HG02943 (cell line): ENCODE measurements around the gene PBRM1.
A peak's percentile ranks its signal among the peaks of the same experiment; 100 is the strongest.

ENCODE experiments used
- ATAC-seq: cut with Tn5 transposase; IDR thresholded peaks from one replicate; pipeline ENCODE4 v1.9.1; 2021; ENCODE audit warnings: mild to moderate bottlenecking, low read depth, moderate library complexity; ENCODE audit not compliant: unreplicated experiment

The PBRM1 gene

DNA sequence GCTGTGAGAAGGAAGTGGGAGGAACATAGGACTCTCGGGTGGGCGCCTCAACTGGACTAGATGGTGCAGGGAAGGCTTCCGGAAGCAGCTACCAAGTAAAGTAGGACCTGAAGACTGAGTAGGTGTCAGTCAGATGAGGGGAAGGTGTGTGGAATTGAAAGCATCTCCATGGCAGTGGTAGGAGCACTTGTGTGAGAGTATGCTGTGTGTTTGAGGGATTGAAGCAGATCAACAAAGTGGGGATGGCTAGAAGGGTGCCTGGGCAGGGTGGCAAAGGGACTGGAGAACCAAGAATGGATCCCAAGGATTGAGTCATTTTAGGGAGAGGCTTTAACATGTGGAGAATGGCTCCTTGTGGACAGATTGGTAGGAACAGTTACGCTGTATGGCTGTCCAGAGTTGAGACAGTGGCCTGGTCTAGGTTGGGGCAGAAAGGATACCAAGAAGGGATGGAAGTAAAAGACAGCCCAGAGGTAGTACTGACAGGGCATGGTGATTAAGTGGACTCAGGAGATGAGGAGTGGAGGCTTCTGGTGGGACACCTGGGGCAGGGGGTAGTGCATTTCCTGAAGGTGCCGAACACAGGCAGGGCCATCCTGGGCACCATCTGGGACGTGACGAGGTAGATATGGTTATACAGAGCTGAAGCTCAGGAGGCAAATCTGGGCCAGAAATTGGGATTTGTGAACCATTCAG, 147.8 kb downstream of the PBRM1 start:
- no peak for ATAC-seq

DNA sequence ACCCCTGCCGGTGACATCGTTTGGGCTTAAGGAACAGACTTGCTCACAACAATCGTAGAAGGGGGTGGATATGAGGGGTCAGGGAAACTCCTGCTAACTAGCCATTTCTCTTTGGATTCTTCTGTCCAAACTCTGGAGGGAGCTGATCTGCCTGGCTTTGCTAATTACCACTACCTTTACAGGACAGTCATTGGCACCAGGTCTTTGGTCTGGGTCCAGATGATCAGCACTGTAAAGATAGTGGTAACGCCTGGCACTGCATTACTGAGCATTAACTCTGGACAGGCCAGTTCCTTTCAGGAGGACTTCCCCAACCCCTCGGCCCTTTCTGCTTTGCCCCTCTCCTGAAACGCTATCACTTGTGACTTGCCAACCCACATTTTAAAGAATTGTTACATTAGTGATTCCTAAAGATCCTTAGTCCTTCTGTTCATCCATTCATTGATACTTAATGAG, 148.5 kb downstream of the PBRM1 start:
- ATAC-seq = no peak

DNA sequence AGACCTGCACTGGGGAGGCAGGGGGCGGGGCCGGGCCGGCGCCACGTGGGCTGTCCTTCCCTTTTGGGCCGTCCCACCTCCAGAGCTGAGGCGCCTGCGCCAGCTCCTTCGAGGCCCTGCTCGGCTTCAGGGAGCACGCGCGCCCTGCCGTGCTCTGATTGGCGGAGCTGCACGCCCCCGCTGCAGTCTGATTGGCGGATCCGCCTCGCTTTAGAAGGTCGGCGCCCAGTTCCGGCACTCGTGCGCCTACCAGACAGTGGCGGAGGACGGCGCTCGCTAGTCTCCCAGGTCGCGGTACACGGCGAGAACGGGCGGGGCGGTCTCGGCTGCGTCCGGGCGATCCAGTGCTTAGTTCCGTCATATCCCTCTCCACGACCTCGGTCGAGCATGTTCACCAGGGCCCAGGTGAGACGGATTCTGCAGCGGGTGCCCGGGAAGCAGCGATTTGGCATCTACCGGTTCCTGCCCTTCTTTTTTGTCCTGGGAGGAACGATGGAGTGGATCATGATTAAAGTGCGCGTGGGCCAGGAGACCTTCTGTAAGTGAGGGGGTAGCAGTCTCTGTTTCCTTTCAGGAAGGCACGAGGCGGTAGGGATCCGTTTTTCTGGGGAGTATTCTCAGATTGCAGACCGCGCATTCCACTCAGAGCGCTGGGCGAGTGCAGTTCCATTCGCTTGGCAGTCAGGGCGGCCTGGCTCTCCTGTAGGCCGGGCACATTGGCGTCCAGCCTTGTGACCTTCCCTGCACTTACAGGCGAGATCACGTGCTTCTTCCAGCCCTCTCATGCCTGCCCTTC, 149.1 kb downstream of the PBRM1 start, which contains the start of gene UQCC5:
TSS of gene UQCC5 (plus strand) at position 237 of the 796 bp plus-strand sequence. CDS start at position 388, 151 bp downstream.
- peak; percentile 82 for ATAC-seq

DNA sequence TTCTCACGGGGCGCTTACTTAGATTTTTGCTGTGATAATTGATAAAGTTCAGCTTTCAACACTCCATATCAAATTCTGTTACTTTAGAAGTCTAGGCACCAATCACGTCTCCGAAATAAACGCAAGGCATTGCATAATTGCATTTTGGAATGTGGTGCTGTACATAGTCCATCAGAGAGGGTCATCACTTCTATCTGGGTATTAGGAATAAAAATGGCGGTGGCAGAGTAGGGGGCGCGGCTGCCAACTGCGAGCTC, 149.7 kb downstream of the PBRM1 start:
- no peak for ATAC-seq

DNA sequence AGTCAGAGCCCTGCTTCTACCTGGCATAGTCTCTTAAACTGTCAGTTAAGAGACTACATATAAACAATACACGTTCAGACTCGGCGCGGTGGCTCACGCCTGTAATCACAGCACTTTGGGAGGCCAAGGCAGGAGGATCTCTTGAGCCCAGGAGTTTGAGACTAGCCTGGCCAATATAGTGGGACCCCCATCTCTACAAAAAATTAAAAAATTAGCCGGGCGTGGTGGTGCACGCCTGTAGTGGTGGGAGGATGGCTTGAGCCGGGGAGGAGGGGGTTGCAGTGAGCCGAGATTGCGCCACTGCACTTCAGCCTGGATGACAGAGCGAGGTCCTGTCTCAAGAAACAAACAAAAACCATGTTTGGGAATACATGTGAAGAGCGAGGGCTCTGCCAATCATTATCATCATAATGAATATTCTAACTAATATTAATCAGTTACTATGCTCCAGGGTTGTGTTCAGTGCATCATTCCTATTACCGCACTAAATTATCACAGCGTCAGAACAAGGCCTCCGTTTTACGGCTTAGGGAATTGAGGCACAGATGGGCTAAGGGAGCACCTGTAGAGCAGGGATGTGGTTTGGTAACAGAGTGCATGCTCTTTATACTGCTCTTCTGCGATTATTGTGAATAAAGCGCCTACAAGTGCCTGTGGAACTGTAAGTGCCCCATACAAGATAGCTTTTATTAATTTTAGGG, 150.2 kb downstream of the PBRM1 start:
- ATAC-seq = no peak

DNA sequence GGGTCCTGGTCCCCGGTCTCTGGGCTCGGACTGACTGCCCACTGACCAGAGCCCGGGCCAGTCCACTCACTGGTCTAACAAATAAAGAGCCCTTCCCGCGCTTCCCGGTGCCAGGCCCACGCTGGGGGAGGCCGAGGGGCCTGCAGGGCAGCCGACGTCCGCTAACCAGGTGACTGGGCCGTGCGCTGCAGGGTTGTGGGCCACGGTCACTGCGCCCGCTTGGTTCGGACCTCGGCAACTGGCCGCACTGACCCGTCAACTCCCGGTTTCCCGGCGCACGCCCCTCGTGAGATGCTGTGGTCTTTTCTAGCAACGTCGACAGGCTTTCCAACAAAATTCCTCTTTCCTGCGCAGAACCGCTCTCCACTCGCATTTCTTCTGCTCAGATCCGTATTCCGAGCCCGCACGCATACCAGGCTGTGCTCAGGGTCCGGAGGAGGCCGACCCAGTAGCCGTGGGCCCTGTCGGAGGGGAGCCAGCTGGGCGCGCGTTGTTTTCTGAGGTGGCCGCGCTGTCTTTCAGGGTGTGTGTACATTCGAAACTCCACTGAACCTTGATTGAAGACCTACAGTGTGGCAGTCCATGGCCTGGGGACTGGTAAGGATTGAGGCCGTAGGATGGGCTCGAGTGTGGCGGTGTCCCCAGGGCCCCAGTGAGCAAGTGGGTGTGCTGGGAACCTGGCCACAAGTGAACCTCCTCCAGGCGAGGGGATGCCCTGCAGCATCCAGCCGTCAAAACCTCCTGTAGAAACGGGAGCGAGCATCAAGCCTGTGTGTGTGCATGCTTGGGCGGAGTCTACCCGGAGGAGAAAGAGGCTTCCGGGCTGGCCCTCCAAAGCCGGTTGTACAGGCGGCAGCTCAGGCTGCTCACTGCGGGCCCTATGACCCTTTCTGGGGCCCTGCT, 151.2 kb downstream of the PBRM1 start:
- ATAC-seq = no peak

DNA sequence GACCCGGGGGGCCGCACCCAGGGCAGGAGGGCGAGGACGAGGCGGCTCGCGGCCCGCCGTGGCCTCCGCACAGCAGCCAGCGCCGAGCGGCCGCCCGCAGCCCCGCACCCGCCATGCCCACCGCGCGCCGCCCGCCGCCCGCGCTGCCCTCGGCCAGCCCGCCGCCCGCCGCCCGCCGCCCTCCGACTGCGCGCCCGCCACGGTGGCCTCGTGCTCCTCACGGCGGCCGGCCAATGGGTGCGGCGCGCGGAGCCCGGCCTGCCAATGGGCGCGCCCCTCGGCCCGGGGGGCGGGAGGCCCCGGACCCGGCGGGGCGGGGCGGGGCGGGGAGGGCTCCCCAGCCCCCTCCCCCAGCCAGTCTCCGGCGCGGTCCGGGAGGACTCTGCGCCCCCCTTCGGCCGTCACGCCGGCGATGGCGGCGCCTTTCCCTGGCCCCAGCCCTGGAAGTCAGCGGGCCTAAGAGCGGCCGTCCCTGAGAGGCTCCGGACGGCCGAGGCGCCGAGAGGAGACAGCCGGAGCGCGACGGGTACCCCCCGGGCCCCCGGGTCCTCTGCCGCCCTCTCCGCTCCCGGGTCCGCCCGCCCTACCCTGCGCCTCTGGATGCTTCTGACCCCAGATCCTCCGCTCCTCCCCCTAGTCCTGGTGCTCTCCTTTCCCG, 152.0 kb downstream of the PBRM1 start, which contains the start of gene NT5DC2:
TSS of gene NT5DC2 (minus strand) at position 235 of the 658 bp plus-strand sequence. CDS start at position 115, 120 bp downstream.
- no peak for ATAC-seq

DNA sequence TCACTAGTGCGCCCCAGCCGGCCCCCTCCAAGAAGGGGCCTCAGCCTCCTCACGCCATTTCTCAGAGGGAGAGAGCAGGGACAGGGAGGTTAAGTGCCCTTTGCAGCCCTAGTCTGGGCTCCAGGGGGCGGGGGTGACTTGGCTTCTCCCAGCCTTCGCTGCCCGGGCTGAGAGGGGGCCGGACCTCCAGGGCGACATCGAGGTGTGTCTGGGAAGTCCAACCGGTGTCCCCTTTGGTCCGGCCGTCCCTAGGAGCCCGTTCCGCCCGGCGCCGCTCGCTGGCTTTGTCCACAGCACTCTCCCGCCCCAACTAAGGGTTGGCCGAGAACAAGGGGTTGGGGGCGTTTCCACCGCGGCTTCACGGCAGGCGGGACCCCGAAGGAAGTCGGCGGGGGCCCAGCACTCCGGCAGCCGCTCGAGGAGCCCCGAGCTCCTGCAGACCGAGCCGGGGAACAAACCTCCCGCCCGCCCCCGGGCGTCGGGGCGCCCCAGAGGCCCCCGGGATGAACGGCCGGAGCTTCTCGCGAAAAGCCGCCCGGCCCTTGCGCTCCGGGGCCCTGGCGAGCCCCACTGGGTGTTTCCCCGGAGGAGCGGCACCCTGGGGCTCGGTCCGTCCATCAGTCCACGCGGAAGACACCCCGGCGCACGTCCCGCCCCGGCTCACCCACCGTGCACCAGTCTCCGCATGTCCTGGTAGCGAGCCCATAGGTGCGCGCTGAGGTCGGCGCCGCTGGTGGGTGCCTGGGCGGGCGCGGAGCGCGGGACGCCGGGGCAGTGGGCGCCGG, 152.7 kb downstream of the PBRM1 start:
- ATAC-seq = no peak

DNA sequence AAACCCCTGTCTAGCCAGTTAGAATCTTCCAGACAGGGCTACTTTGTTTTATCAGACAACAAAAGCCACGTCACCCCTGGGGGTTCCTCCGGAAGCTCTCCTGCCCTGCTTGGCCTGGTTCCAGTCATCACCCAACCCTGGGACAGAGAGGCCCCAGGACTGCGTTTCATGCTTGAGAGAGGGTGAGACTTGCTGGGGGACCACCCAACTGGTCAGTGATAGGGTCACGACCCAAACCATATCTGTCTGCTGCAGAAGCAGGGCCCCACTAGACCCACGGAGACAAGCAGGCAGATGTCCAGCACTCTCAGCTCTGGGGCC, 153.2 kb downstream of the PBRM1 start:
- ATAC-seq = no peak

DNA sequence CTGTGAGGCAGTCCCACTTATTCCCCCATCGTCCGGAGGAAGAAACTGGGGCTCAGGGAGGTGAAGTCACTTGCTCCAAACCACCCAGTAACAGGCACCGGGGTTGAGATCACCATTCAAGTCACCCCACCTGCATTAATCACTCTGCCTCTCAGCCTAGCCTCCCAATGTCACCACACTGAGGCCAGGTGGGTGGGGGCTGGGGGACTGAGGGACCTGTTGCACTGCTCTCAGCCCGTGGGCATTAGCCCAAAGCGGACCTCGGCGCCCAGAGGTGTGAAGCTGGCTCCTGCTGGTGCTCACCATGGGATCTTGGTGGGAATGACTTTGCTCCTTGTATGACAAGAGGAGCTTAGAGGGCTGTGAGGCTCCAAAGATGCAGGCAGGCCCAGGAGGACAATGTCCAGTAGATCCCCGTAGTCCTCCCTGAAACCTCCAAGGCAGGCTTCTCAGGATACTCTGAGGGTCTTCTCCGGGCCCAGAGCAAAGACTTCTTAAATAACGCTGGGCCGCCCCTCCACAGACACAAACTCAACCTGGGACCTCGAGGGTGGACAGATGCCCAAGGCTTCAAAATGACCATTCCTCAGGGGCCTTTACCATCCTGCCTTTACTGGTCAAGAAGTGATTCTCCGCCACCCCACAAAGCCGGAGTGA, 153.7 kb downstream of the PBRM1 start:
- no peak for ATAC-seq

DNA sequence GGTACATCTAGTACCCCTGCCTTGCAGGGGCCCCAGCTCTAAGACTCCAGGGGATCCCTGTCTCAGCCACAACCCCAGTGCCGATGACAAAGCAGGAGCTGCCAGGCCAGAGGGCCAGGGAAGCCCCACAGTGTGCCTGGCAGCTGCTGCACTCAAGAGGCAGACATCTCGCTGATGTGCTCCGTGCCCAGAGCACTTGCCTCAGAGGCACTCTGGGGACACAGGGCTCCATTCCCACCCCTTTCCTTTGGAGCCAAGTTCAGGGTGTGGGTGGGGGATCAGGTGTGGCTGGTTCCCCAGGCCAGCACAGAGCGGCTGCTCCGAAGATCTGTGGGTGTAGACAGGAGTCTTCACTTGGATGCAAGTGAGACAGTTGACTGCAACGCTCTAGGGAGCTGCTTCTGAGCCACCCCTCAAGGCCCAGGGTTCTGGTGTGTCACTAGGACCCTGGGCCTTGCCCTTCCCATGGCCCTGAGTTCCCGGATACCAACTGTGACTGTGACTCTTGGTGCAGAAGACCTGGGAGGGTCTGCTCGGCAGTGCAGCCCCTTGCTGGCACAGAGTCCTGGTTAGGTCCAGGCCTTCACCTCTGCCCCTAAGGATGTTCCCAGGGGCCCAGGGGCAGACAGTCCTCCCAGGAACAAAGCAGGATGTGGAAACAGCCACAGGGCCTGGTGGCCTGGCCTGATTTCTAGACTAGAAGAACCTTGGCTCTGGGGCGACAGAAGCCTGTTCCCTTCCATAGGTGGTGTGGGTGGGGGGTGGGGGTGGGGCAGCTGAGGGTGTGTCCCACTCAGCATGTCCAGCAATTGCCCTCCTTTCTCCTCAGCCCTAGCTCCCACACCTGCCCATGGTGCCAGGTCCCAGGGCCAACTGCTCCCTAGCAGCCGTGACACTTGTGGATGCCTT, 154.5 kb downstream of the PBRM1 start:
- no peak for ATAC-seq

DNA sequence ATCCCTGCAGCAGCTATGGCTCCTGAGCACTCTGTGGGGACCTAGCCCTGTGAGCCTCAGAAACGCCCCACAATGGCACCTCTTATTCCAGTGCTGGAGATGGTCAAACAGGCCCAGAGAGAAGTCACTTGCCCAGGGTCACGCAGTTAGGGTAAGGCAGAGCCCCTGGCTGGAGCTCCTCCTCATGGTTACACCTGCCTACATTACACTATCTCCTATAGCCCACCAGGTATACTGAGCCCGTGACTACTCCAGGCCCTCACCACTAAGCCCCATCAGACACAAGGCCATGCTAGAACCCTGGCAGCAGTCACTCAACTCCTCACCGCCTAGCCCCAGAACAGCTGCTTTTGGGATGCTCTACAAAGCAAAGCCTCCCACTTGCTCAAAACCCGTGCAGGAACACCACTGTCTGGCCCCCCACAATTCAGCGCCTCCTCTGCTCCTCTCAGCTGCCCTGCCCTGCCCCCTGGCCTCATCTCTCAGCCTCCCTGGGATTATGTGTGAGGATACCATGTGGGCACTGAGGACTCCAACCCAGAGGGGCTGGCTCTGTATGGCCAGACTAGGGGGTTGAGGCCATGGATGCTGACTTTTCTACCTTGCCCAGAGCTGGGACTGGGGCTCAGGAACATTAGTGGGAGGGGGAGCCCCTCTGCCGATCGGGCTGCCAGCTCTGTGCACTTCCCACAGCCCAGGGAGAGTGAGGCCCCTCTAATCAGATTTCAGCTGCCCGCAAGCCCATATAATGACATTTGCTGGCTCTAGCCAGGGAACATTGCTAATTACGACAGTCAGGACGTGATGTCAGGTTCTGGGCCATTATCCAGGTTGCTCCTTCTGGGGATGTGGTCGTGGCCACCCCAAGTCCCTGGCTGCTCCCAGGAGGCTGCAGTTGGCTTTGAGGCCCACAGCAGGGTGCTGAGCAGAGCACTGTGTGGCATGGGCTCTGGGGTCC, 156.1 kb downstream of the PBRM1 start:
- ATAC-seq = no peak

DNA sequence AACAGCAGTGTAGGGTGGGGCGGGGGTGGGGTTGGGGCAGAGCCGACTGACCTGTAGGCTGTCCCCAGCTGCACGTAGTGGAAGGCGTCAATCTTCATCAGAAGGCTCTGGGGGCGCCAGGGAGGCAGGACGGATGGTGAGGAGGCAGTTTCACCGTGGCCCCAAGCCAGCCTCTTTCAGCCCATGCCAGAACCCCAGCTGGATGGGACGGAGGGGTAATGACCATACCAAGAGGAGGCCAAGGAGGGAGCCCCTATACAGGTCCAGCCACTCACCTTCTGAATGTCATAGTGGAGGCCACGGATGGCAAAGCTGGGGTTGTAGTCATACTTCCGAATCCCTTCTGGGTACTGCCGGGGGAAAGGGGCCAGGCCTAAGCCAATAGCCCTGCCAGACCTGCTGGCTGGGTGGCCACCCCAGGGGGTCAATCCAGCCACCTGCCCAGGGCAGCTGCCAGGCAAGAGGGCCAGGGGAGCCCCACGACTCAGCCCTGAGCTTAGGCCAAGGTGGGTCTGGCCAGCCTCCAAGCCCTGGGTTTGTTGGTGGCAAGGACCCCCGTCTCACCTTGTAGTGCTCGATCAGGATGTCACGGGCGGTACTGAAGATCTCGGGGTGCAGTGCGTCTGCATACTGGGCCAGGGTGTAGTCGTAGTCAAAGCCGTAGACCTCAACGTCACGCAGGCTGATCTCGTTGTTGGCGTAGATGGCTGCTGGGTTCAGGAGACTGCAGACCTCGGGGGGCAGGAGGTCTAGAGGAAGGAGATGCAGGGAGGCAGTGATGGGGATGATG, 156.9 kb downstream of the PBRM1 start:
- no peak for ATAC-seq

DNA sequence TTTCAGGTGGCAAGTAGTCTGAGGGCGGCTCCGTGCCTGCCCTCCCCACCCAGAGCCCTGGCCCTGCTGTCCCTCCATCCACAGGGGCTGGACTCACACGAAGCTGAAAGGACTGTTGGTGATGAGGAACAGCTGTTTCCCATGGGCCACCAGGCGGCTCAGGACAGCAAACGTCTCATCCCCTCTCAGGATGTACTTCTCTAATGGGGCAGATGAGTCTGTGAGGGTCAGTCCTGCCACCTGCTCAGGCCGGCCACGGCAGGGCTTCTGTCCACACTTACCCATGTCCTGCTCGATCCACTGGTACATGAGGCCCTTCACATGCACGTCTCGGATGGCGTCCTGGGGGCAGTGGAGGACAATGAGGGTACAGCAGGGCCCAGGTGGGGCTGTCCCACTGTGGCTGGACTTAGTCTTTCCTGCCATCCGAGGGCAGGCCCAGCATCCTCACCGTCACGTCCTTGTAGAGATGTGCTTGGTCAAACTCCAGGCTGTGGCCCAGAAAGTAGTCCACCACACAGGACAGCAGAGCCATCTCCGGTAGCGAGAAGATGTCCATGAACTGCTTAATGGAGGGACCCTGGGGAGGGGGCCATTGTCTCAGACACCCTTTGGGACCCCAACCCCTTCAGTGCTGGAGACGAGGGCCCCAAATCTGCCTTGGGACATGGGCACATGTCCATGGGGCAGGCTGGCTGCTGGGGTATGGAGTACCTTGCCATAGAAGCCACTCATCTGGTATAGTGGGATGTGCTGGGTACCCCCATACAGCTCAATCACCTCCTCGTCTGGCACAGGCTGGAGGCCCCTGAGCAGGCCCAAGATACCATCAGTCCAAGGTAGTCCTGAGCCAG, 157.8 kb downstream of the PBRM1 start:
- no peak for ATAC-seq
